DOHH2 (cell line): ENCODE results near the gene EDN1.

Experiments used
- H3F3A ChIP-seq: fragments of 200-600 bp; sonication (generic), shearing (Covaris generic); 2 replicates; pipeline ENCODE4 v1.6.0; 2016; ENCODE audit warnings: antibody characterized with exemption, mild to moderate bottlenecking; ENCODE audit not compliant: control insufficient read depth, insufficient read depth
- H3K27ac ChIP-seq: fragments of 200-600 bp; sonication (generic); 2 replicates; pipeline ENCODE4 v1.5.1; 2014; ENCODE audit warnings: low read depth, mild to moderate bottlenecking, low read length, moderate library complexity
- H3K27me3 ChIP-seq: fragments of 200-600 bp; sonication (generic); 2 replicates; pipeline ENCODE4 v1.6.1; 2014; ENCODE audit warnings: mild to moderate bottlenecking, low read length, mixed read lengths; ENCODE audit not compliant: control insufficient read depth
- H3K36me3 ChIP-seq: fragments of 200-600 bp; sonication (generic); 2 replicates; pipeline ENCODE4 v1.6.1; 2014; ENCODE audit warnings: mild to moderate bottlenecking, low read length, moderate library complexity, mixed read lengths; ENCODE audit not compliant: control insufficient read depth
- H3K4me1 ChIP-seq: fragments of 200-600 bp; sonication (generic); 2 replicates; pipeline ENCODE4 v1.6.1; 2014; ENCODE audit warnings: mild to moderate bottlenecking, low read length, mixed read lengths; ENCODE audit not compliant: control insufficient read depth
- H3K4me2 ChIP-seq: fragments of 200-600 bp; sonication (generic); 2 replicates; pipeline ENCODE4 v1.6.0; 2014; ENCODE audit warnings: mild to moderate bottlenecking, low read length, moderate library complexity
- H3K4me3 ChIP-seq: fragments of 200-600 bp; sonication (generic); 2 replicates; pipeline ENCODE4 v1.5.1; 2014; ENCODE audit warnings: mild to moderate bottlenecking, low read length, mixed read lengths
- H3K79me2 ChIP-seq: fragments of 200-600 bp; sonication (generic); 2 replicates; pipeline ENCODE4 v1.6.1; 2014; ENCODE audit warnings: mild to moderate bottlenecking, low read length, mixed read lengths; ENCODE audit not compliant: control insufficient read depth
- H3K9me2 ChIP-seq: fragments of 200-600 bp; sonication (generic); replicated peaks from 2 replicates; pipeline ENCODE4 v1.6.1; 2014; ENCODE audit warnings: mild to moderate bottlenecking, low read length, mixed read lengths; ENCODE audit not compliant: control insufficient read depth
- H3K9me3 ChIP-seq: fragments of 200-600 bp; sonication (generic); 2 replicates; pipeline ENCODE4 v1.6.1; 2014; ENCODE audit warnings: antibody characterized with exemption, low read length, mixed read lengths; ENCODE audit not compliant: control insufficient read depth, insufficient read depth
- H4K20me1 ChIP-seq: fragments of 200-600 bp; sonication (generic); 2 replicates; pipeline ENCODE4 v1.6.0; 2014; ENCODE audit warnings: low read depth, mild to moderate bottlenecking, antibody characterized with exemption, low read length, moderate library complexity; ENCODE audit not compliant: control insufficient read depth, insufficient read depth
- EZH2phosphoT487 ChIP-seq: fragments of 200-600 bp; sonication (generic); IDR thresholded peaks from 2 replicates; pipeline ENCODE4 v1.6.1; 2017; ENCODE audit warnings: borderline replicate concordance, mild to moderate bottlenecking, antibody characterized with exemption, low read length, moderate library complexity, mixed read lengths
- TF ChIP-seq, protein P1 (sequence below): fragments of 200-600 bp; sonication (generic); IDR thresholded peaks from one replicate; pipeline ENCODE4 v1.5.1; 2014; ENCODE audit warnings: antibody characterized with exemption, mild to moderate bottlenecking, low read depth, low read length; ENCODE audit not compliant: poor library complexity, severe bottlenecking

EDN1 gene

DNA sequence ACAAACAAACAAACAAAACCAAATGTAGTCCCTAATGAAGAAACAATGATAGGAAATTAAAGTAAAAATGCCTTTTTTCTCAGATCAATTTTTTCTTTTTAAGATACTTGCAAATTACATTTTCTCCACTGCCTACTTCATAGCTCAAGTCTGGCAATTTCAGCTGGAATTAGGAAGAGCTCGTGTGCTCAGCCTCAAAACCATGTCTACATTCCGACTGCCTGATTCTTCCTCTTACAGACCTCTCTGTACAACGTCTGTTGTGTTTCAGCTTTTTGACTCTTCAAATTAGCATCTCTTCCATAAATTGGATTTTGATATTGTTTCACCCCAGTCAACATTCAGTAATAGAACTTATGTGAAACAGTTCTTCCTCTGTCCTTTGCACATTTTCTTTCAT is 9.3 kb upstream of the EDN1 start:
- Histone ChIP-seq H3K4me2 (no peak overlapping the region), H4K20me1 (no peaks in the 10 kb centered on the region), H3K4me1 (no peaks in the 10 kb centered on the region), H3K9me3 (no peaks in the 10 kb centered on the region), H3K4me3 (no peak overlapping the region), H3F3A (no peaks in the 10 kb centered on the region), H3K9me2 (no peaks in the 10 kb centered on the region), H3K27ac (no peak overlapping the region), H3K27me3 (peaks cover 11% of the 10 kb centered on the region; the same call in 1 of the 2 replicates), H3K36me3 (no peaks in the 10 kb centered on the region), H3K79me2 (no peaks in the 10 kb centered on the region)
- TF ChIP-seq EZH2phosphoT487, result no peak
- TF ChIP-seq, protein P1, sequence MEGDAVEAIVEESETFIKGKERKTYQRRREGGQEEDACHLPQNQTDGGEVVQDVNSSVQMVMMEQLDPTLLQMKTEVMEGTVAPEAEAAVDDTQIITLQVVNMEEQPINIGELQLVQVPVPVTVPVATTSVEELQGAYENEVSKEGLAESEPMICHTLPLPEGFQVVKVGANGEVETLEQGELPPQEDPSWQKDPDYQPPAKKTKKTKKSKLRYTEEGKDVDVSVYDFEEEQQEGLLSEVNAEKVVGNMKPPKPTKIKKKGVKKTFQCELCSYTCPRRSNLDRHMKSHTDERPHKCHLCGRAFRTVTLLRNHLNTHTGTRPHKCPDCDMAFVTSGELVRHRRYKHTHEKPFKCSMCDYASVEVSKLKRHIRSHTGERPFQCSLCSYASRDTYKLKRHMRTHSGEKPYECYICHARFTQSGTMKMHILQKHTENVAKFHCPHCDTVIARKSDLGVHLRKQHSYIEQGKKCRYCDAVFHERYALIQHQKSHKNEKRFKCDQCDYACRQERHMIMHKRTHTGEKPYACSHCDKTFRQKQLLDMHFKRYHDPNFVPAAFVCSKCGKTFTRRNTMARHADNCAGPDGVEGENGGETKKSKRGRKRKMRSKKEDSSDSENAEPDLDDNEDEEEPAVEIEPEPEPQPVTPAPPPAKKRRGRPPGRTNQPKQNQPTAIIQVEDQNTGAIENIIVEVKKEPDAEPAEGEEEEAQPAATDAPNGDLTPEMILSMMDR, result no peak

GRCh38 chr6:12283904-12284303 is 6.3 kb upstream of the EDN1 start:
- Histone ChIP-seq H3K79me2 (no peaks in the 10 kb centered on the region), H3K9me3 (no peaks in the 10 kb centered on the region), H3F3A (no peaks in the 10 kb centered on the region), H3K27ac (no peak overlapping the region), H3K4me2 (no peak overlapping the region), H3K4me3 (no peak overlapping the region), H4K20me1 (no peaks in the 10 kb centered on the region), H3K36me3 (no peaks in the 10 kb centered on the region), H3K9me2 (no peaks in the 10 kb centered on the region), H3K27me3 (peaks cover 11% of the 10 kb centered on the region; the same call in 1 of the 2 replicates), H3K4me1 (no peaks in the 10 kb centered on the region)
- TF ChIP-seq, protein P1, result no peak
- TF ChIP-seq EZH2phosphoT487, result no peak

DNA sequence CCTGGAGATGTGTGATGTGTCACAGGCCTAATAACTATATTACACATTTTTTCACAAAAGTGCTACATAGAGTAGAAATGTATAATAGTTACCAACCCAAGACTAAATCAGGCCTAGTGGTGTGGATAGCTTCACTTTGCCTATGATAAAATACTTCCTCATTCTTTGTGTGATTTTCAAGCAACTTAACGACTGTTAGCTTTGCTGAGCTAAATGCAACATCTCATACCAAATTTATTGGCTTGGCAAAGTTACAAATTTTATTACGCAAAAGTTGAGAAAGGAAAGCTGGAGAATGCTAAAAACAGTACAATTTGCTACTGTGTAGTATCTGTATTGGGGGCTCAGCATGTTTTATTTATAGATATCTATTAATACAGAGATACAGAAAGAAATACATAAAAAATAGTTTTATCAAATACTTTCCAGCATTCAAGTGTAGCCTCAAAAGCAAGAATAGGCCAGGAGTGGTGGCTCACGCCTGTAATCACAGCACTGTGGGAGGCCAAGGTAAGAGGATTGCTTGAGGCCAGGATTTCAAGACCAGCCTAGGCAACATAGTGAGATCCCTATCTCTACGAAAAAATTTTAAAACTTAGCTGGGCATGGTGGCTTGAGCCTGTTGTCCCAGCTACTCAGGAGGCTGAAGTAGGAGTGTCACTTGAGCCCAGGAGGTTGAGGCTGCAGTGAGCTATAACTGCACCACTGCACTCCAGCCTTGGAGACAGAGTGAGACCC is 3.6 kb upstream of the EDN1 start:
- Histone ChIP-seq H3K4me1 (peaks cover 17% of the 10 kb centered on the region), H3K4me3 (no peak overlapping the region), H4K20me1 (no peaks in the 10 kb centered on the region), H3F3A (no peaks in the 10 kb centered on the region), H3K27me3 (peaks cover 29% of the 10 kb centered on the region), H3K9me3 (no peaks in the 10 kb centered on the region), H3K9me2 (no peaks in the 10 kb centered on the region), H3K36me3 (no peaks in the 10 kb centered on the region), H3K27ac (no peak overlapping the region), H3K4me2 (no peak overlapping the region), H3K79me2 (no peaks in the 10 kb centered on the region)
- TF ChIP-seq, protein P1, result no peak
- no peak for TF ChIP-seq EZH2phosphoT487
